Measurements from ENCODE around the gene EIF3L.

EIF3L gene

DNA sequence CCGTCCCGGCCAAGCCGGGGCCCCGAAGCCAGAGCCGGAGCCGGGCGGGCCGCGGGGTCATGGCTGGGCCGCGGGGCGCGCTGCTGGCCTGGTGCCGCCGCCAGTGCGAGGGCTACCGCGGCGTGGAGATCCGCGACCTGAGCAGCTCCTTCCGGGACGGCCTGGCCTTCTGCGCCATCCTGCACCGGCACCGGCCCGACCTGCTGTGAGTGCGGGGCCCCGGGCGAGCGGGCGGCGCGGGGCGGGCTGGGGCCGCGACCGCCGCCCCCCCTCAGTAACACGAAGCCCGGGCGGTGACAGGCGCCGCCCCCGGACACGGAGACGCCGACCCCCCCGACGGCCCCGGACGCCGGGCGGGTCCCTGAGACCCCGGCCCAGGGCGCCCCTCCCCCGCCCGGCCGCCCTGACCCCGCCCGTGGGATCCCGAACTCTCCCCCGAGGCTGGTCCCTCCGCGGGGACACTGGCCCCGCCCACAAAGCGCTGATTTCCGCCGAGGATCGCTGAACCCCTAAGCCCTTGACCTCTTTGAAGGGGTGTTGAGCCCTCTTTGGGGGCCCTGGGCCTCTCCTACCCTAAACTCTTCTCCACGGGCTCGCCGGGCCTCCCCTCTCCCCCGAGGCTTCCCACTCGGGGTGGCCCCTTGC, 57.3 kb downstream of the EIF3L start:
- DNase-seq, result peak; percentile 40

DNA sequence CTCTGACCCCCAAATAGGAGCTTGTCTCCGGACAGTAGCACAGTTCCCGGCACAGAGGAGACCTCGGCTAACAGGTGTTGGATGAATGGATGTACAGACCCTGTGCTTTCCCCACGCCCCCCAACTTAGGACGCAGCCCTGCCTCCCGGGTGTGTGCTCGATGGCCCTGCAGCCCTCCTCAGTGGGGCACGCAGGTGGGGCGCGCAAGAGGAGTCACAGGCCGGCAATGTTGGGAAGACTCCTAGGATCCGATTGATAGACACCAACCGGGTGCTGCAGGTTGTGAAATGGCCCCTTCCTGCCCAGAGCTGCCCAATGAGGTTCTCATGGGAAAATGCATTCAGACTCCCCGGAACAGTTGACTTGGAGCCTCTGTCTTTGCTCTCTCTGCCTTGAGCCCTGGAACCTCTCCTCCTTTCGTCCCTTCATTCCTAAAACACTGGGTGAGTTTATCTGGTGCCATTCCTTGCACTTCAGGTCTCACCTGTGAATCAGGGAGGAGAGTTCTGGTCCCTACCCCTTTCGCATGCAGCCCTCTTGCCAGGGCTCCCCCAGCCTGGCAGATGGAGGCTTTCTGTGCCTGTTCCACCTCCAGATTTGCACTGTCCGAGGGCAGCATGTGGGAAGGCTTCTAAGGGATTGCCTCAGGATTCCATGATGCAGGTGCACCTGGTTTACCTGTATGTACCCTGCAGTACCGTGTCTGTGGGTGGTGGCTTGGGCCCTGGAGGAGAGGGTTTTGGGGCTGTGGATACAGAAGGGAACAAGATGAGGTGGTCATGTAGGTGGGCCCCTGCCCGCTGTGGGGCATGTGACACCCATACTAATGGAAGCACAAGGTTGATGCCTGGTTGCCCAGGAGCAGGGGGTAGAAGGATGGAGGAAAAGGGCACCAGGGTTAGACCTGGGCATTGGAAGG, 58.1 kb downstream of the EIF3L start:
- no peak for DNase-seq

DNA sequence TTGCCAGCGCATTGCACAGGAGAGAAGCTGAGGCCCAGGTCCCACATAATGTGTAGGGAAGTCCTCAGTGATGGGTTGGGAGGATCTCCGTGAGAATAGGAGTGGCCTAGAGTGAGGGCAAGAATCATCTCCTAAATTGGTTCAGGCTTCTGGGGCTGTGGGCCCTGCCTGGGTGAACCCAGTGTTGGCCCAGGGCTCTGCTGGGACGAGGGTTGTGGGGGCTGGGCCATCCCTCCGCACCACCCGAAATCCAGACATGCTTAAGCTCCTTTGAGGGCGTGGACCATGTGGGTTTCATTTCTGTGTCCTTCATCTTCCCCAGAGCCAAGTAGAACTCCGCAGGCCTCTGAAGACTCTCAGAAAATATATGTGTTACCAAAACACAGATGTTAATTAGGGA, 60.5 kb downstream of the EIF3L start:
- no peak for DNase-seq

DNA sequence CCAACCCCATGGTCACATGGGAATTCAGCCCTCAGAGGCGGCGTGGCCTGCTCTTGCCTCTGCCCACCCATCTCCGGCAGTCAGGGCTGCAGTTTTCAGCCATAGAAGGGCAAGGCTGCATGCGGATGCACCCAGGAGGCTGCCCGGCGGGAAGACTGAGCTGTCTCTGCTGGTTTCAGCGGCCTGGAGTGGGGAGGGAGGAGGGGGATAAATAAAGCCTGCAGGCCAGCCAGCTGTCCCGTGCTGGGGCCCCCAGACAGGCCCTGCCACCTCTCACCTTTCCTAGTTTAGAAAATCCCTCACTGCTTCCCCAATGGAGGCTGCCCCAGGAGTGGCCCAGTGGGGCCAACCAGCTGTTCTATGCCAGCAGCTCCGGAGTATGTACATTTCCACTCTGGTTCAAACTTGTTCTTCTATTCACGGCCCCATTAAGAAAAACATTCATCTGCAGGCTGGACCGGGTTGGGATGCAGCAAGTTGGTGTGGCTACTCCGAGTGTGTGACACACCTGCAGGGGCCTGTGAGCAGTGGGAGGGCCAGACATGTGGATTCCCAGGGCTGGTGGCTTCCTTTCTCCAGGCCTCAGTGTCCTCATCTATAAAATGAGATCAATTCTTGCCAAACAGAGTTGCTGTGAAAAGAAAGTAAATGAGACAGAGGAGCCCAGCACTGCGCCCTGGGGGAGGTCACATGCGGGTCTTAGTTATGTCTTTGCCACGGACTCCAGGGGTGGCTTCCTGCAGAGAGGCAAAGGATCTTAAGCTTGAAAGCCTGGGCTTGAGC, 61.9 kb downstream of the EIF3L start:
- no peak for DNase-seq

DNA sequence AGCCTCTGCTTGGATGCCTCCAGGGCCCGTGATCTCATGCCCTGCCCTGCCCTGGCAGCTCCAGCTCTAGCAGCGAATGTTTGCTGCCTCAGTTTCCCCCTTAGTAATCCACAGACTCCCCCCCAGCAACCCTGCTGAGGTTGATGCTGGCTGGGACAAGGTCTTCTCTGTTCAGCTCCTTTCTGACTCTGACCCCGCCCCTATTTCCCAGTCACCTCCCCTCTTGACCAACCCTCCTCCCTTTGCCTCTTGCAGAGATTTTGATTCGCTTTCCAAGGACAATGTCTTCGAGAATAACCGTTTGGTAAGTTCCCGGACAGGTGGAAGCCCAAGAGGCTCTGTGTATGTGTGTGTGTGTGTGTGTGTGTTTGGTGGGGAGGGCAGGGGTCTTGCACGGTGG, 62.5 kb downstream of the EIF3L start:
- no peak for DNase-seq

DNA sequence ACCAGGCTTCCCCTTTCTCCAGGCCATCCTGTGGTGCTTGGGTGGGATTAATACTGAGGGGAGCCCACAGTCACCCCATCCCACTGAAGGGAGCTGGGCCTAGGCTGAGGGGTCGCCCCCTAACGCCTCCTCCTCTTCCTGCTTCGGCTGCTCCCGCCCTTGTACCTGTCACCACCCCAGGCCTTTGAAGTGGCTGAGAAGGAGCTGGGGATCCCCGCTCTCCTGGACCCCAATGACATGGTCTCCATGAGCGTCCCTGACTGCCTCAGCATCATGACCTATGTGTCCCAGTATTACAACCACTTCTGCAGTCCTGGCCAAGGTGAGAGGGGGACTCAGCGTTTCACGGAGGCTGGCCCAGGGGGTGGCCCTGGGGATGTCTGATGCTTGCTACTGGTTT, 63.0 kb downstream of the EIF3L start:
- no peak for DNase-seq

- no peak for DNase-seq
Observed at GRCh38 chr22:37913233-37913721, 64.1 kb downstream of the EIF3L start.

- DNase-seq, result no peak
Observed at GRCh38 chr22:37916311-37916710, 67.1 kb downstream of the EIF3L start.

DNA sequence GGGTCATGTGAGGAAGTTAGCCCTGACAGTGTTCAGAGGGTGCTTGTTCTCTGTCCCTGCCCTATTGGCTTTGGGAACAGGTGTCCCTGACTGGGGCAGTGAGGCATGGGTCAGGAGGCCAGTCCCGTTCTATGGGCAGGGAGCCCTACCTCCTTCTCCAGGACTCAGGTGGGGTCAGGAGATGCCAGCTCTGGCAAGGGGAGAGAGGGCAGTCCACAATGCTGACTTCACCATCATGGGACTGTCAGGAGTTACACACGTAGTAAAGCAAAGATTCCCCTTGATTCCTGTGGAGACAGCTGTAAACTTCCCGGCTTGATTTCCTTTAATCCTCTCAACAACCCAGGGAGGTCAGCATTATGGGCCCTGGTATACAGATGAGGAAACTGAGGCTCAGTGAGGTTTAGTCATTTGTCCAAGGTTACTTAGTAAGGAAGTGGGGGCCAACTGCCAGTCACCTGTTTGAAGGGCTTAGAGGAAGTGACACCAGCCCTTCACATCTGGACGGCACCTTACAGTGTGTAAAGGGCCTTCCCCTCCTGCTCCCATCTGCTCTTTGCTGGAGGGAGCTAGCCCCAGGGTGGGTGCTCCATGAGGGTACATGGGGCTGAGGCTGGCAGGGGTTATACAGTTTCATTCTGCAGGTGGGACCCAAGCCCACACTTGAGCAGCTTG, 68.8 kb downstream of the EIF3L start:
- DNase-seq, result no peak

- DNase-seq, result no peak
Observed at GRCh38 chr22:37918580-37919270, 69.5 kb downstream of the EIF3L start.

DNA sequence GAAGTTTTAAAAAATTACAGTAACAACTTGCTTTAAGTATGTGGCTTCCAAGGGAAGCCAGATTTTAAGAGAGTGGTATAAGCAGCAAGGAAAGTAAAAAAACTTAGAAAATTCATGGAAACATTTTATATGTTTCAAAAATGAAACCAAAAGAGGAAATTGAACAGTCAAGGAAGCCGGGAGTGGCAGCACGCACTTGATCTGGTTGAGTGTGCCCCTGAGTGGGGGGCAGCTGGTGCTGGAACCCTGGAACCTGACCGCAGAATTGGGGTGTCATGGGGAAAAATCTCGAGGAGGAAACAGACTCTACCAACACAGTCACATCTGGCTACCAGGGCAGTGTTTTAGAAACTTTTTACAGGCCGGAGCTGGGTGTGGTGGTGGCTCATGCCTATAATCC, 70.9 kb downstream of the EIF3L start:
- no peak for DNase-seq

- no peak for DNase-seq
Observed at GRCh38 chr22:37922191-37922590, 73.0 kb downstream of the EIF3L start.

DNA sequence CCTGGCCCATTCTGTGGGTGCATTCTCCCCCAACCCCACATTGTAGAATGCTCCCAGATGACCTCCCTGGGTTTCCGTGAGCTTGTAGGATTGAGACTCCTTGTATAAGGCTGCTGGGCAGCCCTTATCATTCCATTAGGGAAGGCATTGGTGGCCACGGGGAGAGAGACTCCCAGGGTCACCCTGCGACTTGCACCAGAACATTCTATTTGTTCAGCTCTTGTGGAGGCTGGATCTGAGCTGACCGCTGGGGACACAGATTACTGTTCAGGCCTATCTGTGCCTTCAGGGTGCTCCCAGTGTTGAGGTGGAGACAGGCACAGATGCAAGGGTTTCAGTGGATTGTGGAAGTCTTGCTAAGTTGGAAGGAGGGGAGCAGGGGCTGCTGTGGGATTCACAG, 74.7 kb downstream of the EIF3L start:
- DNase-seq, result no peak

DNA sequence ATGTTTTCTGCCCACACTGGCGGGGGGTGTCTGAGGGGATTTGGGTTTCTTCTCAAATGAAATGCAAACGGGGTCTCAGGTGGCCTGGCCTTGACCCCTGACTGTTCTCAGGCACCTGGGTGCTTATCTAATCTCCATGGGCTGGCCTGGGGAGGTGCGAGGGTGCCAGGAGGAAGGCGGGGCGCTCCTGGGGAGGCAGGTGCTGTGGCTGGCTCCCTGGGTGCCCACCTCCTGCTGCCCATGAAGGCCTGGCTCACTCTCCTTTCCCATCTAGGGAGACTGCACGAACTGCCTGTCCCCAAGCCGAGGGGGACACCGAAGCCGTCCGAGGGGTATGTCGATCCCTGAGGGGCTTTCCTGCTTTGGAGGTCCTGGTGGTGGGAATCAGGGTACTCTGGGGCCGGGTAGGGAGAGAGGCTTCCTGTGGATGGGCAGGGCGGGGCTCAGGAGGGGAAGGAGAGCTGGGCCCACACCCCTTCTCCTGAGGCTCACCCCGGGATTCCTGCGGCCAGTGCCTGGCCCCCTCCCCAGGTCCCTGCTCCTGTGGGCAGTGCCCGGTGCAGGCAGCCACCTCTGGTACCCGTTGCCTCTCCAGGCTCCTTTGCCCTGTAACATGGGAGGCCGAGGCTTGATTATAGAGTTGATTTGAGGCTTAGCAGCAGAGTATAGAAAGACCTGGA, 75.3 kb downstream of the EIF3L start:
- no peak for DNase-seq

- no peak for DNase-seq
Observed at GRCh38 chr22:37925330-37925729, 76.1 kb downstream of the EIF3L start.

DNA sequence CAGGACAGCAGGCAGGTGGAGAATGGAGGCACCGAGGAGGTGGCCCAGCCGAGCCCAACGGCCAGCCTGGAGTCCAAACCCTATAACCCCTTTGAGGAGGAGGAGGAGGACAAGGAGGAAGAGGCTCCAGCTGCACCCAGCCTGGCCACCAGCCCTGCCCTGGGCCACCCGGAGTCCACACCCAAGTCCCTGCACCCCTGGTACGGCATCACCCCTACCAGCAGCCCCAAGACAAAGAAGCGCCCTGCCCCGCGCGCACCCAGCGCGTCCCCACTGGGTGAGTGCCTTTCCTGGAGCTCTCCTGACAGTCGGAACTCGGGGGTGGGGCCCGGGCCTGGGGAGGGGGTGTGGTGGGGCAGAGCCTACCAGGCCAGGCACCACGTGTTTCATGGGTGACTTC, 76.5 kb downstream of the EIF3L start:
- DNase-seq, result no peak

DNA sequence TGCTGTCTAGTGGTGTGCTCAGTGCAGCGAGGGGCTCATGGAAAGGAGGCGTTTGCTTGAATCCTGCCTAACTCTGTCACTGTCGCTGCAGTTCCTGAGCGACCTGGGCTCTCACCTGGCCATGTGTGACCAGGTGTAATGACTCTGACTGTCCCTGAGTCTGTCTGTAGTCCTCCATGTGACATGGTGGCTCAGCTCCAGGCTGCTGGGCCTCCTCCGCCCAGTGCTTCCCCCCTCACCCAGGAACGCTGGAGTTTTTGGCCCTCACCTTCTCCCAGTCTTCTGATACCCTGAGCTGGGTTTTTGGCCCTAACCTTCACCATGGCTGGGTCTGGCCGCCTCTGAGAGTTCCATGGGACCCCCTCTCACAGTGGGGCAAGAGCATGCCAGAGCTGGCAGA, 77.1 kb downstream of the EIF3L start:
- DNase-seq, result no peak

DNA sequence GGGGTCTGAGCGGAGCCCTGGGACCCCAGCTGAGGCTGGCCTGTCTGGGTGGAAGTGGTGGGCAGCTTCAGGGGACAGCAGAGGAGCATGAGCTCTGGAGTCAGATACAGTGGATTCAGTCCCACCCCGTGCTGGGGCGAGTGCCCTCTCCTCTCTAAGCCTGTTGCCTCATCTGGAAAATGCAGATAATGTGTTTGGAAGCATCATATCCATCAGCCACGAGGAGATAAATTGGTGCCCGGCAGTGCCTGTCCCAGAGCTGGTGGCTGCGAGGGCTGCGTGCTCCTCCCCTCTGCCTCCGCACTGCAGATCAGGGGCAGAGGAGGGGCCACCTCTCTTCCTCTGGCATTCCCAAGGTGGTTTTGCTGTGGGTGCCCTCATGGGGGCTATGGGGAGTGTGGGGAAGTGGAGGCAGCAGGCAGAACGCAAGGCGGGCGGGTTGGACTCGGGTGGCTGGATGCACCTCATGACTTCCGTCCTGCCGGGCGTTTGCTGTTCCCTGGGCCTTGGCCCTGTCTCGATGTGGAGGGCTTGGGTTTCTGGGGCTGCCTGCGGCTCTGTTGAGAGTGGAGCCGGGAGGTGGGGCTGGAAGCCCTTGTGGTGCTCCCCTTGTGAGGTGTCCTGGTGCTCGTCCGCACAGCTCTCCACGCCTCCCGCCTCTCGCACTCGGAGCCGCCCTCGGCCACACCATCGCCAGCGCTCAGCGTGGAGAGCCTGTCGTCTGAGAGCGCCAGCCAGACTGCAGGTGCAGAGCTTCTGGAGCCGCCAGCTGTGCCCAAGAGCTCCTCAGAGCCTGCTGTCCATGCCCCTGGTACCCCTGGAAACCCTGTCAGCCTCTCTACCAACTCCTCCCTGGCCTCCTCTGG, 77.8 kb downstream of the EIF3L start:
- no peak for DNase-seq

- DNase-seq, result no peak
Observed at GRCh38 chr22:37927637-37927936, 78.4 kb downstream of the EIF3L start.

- no peak for DNase-seq
Observed at GRCh38 chr22:37929390-37929789, 80.2 kb downstream of the EIF3L start.

Measured in activated CD8-positive, alpha-beta memory T cell treated with anti-CD3 and anti-CD28 coated beads, Interleukin-2, amount 50 U/mL, for 4 hours (primary cell).